Measurements from ENCODE around the gene KIAA1671.

KIAA1671 gene

DNA sequence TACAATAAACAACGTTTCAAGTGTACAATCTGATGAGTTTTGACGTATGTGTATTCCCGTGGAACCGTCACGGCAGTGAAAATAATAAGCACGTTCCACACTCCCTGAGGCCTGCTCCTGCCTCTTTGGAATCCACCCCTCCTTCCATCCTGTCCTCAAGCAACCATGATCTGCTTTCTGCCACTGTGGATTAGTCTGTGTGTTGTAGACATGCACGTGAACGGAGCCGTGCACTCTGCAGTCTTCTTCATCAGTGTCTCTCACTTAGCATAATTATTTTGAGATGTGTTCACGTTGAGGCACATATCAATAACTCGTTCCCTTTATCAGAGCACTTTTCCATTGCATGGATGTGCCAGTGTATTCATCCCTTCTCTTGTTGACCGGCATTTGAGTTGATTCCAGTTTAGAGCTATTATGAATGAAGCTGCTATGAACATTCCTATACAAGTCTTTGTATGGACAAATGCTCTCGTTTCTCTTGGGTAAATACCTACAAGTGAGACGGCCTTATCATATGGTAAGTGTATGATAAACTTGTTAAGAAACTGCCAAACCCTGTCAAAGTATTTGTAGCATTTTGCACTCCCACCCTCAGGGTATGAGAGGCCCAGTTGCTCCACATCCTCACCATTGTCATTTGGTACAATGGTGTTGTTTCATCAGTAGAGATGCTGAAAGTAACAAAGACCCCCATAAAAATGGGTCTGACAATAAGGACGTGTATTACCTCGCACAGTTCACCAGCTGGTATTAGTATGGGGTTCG lies 144.3 kb downstream of the KIAA1671 start:
- no peak for DNase-seq

DNA sequence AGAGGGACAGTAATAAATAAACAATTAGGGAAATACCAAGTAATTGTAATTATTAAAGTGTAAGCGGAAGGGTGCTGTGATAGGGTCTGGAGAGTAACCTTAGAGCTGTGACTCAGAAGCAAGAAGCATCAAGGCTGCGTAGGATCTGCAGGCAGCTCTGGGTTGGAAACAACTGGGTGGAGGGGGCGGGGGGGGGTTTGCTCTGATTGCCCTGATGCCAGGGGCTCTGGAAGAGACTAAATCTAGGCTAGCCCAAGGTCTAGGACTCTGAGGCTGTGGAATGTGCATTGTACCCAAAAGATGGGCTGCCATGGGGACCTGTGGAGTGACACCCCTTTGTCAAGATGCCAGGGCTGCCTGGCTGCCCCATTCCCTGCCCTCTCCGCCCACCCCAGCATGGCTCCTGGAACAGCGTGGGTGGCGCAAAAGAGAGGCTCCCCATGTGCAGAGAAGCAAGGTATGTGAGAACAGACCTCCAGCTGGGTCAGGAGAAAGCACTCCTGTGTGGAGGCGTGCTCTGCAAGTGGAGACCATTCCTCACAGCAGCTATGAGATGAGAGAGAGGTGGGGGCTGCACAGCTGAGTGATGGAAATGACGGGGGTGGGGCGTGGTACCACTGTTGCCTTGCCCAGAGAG lies 146.0 kb downstream of the KIAA1671 start:
- no peak for DNase-seq

DNA sequence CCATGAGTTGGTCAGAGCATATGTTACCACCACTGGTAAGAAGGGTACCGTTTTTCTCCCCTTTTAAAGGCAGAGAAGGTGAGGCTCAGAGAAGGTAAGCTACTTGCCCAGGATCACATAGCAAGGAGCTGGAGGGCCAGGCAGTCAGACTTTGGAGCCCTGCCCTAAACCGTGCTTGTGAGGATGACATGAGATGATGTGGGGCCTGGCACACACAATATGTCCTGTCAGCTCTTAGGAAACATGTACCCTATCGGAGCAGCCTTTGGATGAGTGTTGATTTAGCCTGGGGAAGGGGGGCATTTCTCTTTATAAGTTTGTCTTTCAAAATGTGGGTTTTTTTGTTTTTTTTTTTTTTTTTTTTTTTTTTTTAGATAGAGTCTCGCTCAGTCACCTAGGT lies 146.7 kb downstream of the KIAA1671 start:
- no peak for DNase-seq

DNA sequence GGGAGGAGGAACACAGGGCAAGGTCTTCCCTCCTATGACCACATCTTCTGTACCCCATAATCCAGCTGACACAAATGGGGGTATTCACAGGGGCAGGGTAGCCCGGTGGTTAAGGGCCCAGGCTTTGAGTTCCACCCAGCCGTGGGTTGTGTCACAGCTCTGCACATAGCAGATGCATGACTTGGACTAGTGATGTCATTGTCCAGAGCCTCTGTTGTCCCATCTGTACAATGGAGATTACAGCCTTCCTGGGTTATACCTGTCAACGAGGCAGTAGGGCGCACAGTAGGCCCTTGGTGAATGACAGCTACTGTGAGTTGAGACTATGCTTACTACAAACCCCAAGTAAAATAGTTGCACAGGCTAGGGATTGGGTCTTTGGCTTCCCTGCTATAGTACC lies 147.9 kb downstream of the KIAA1671 start:
- no peak for DNase-seq

DNA sequence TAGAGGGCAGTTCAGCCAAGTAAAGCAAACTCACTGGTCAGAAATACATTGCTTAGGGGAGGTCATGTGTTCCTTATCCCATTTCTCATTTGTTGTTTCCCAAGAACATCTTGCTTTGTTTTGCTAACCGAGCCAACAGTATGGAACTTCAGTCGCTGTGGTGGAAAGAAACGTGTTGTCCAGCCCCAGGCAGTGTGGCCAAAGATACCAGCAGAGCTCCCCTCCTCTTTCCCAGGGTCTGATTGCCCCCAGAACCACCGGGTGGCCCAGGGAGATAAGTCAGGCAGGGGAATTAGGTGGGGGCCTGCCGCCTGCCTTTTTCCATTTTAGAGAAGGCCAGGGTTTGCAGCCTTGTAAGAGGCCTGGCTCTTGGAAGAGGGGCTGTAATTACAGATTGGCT lies 148.4 kb downstream of the KIAA1671 start:
- DNase-seq = no peak

DNA sequence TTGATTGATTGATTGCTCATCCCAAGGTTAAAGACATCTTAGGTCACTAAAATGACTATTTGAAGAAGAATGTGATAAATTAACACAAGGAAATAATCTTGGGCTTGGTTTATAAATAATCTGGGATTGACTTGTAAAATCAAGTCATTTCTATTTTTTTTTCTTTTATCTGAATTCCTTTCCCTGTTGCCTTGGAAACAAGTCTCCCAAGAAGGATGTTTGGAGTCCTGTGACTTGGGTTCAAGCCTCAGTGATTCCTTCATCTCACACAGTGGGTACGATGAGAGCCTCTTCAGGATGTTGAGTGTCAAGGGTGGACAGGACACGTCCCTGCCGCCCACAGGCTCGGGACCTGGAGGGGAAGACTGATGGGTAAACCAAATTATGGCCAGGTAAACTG lies 149.0 kb downstream of the KIAA1671 start:
- no peak for DNase-seq

DNA sequence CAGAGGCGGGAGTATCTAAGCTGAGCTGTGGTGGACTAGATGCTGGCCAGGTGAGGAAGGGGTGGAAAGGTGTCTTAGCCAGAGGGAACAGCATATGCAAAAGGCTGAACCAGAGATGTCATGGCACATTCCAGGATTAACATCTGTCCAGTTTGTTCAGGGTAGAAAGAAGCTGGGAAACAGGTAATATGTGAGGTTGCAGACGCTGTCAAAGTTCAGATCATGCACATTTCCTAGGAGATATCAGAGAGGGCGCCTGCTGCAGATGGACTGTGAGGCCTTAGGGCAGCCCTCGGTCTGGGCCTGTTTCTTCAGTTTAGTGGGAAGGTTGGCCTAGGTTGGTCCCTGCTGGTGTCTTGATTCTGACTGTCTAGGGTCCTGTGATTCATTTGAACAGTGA lies 149.5 kb downstream of the KIAA1671 start:
- no peak for DNase-seq

DNA sequence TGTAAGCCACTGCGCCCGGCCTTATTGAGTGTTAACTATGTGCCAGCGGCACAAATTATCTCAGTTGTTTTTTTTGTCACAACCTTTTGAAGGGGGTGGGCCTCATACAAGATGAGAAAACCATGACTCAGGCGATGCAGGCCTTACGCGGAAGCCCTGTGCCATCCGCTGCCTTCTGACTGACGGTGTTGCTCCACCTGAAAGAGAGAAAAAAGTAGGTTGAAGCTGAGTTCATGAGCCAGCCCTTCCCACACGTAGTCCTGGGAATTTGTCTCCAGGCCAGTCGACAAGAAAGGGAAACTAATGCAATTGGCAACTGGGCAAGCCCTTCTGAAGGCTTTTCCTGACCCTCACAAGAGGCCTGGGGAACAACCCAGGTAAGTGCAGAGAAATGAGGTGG lies 150.2 kb downstream of the KIAA1671 start:
- DNase-seq = no peak

DNA sequence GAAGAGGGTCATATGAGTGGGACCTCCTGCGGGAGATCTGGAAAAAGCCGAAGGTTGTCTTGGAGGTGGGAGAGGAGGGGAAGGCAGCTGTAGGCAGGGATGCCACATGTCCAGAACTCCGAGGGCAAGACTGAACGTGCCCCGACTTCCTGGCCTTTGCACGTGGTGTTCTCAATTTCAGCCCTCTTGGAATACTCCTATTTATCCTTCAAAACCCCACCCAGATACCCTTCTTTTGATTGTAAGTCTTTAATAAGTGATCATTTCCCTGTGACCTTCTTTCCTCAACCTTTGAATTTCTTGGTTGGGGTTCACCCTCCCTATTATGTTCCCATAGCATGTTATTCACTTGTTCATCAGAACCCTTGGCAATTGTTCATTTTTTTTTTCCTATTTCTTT lies 151.9 kb downstream of the KIAA1671 start:
- no peak for DNase-seq

DNA sequence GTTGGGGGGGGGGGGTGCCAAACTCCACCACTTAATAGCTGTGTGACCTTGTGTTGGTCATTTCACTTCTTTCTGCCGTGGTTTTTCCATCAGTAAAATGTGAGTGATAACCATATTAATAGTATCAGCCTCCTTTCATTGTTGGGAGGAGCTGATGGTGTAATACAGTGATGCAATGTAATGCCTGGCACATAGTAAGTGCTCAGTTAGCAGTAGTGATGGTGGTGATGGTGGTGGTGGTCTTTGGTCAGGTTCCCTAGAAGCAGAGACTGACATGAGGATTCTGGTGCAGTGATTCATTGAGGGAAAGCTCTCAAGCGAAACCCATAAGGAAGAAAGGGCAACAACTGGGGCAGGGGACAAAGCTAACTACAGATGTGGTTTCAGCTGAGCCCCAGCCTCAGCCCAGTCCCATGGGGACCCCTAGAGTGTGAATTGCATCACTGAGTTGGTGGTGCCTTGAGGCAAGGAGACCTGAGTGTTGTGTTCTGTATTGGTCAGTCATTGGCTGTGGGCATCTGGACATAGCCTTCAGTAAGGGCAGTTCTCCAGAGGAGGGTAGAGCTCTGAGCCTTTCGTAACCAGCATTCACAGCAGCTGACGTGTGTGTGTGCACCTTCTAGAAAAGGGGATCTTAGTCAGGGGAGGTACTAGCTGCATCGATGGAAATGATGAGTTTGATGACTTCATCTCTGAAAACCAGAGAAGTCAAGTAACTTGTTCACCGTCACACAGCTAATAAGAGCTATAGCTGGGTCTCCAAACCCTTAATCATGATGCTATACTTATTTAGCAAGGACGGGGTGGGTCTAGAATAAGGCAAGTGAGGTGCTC lies 153.5 kb downstream of the KIAA1671 start:
- no peak for DNase-seq

DNA sequence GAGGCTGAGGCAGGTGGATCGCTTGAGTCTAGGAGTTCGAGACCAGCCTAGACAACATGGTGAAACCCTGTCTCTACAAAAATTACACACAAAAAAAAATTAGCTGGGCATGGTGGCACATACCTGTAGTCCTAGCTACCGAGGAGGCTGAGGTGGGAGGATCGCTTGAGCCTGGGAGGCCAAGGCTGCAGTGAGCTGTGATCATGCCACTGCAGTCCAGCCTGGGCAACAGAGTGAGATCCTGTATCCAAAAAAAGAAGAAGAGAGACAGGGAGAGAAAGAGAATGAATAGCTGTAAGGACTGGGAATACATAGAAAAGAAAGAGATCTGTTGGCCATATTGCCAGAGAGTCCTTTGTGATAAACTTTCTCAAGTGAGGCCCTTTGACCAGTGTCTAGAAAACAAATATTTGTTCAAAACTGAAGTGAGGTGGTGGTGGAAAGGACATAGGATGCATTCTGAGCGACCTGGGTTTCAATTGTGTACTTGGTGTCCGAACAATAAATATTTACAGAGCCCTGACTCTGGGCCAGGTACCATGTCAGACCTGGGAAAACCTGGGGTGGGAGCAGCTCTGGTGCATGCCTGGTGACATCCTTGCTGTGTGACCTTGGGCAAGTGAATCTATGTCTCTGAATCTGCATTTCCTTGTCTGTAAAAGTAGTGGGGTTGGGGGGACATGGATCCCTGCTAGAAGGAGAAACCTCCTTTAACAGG lies 157.5 kb downstream of the KIAA1671 start:
- no peak for DNase-seq

DNA sequence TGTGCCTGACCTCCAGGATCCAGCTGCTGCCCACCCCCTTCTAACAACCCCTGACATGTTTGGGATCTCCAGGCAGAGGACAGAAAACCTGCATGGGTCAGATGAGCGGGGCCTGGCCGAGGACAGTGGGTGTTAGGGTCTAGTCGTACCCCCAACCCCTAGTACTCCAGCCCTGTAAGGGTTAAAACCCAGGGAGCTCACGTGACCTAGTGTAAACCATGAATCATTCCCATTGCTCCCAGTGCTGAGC lies 158.0 kb downstream of the KIAA1671 start:
- DNase-seq = no peak

DNA sequence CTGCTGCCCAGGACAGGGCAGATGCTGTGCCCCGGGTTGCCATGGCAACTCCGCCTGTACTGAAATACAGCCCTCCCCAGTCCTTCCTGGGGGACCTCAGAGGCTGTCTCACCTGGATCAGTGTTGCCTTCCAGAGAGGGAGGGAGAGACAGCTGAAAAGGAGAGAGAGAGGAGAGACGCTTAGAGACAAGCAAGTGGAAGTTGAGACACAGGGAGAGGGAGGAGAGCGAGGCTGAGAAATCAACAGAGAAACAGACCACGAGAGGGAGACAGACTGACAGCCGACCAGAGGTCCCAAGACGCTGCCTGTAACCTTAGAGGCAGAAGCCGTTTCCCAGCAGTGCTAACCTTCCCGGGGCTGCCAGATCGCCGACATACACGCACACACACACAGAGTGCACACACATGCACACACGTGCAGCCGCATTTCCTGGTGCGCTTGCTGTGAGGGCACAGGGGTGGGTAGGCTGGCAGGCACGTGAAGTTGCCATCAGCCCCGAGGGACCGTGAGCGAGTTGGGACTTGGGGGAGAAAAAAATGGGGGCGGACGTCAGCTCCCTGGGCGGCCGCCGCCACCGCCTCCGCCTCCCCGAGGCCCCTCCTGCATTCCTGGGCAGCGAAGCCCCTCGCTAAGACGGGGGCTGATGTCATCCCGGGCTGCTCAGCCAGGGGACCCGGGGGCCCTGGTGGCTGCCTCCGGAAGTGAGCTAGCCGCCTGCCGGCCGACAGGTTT lies 158.5 kb downstream of the KIAA1671 start:
- DNase-seq = peak; percentile 38

DNA sequence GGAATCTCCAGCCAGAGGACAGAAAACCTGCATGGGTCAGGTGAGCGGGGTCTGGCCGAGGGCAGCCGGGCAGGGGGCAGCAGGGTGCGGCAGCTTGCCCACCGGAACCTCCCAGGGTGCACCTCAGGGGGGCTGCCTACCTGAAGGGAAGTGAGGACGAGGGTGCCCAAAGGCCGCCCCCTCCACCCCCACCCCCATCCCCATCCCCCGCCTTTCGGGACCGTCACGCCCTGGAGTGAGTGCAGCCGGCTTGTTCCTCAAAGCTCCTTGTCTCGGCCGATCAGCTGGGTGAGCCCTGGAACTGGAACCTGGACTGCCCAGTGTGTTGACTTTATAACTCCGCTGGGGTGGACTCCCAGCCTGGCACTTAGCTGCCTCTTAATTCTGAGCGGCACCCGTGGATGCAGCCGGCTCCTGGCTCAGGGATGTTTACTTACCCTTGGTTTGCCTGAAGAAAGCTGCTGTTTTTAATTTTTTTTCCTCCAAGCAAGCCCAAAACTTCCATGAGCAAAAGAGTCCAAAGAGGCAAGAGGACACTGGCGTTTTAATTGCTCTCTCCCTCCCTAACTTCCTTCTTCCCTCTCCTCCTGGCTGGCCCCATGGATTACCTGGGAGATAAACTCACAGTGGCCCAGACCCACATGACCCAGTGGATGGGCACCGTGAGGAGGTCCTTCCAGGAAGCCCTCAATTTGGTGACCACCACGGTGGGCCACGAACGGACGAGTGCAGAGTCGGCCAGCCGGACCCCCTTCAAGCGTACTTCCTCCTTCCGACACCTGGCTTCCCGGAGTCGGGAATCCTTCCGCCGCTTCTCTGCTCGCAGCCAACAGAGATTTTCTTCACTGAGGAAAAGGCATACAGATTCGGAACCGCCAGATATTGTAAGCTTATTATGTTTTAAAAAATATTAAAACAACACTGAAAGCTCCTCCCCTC lies 159.3 kb downstream of the KIAA1671 start:
- DNase-seq = no peak

DNA sequence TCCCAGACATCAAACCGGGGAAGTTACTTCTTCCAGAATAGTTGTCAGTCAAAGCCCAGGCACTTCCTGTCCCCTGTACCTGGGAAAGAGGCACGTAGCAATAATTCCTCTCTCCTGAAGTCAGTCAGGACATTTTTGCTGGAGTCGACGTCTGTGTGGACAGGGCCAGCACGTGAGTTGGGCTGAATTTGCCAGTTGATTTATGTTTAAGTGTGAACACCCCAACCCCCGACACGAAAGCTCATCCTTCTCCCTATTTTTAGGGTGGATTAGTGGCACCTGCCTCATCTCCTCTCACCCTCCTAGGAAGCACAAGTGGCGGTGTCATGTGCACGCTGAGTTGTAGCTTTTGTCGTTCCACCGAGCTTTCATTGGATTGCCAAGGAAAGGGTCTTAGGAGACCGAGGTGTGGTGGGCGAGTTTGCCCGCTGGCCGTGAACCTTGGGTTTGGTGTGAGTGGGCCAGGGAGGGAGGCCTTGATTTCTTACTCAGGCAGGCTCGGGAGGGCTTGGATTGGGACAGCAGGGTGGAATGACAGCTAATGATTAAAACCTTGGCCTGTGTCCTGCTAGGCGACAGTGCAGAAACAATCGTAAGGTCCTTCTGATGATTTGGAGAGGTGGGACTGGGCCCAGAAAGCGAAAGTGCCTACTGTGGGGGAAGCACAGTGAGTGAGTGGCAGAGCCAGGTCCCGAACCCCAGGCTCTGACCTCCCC lies 160.2 kb downstream of the KIAA1671 start:
- DNase-seq = no peak

DNA sequence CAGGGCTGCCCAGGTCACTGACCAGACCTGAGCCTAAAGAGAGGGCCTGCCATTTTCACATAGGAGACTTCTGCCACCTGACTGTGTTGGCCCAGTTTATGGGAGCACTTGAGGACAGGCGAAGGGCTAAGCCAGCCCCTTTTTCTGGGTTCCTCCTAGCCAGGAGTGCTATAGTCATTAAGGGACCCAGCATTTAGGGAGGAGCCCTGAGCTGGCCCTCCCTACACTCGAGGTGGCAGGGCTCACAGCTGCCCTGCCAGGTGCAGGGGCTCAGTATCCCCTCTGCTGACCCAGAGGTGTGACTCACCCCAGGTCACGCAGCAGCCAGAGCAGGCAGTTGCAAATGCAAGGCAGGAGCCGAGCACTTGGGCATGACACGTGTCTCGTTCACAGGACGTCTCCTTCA lies 160.8 kb downstream of the KIAA1671 start:
- DNase-seq = no peak

DNA sequence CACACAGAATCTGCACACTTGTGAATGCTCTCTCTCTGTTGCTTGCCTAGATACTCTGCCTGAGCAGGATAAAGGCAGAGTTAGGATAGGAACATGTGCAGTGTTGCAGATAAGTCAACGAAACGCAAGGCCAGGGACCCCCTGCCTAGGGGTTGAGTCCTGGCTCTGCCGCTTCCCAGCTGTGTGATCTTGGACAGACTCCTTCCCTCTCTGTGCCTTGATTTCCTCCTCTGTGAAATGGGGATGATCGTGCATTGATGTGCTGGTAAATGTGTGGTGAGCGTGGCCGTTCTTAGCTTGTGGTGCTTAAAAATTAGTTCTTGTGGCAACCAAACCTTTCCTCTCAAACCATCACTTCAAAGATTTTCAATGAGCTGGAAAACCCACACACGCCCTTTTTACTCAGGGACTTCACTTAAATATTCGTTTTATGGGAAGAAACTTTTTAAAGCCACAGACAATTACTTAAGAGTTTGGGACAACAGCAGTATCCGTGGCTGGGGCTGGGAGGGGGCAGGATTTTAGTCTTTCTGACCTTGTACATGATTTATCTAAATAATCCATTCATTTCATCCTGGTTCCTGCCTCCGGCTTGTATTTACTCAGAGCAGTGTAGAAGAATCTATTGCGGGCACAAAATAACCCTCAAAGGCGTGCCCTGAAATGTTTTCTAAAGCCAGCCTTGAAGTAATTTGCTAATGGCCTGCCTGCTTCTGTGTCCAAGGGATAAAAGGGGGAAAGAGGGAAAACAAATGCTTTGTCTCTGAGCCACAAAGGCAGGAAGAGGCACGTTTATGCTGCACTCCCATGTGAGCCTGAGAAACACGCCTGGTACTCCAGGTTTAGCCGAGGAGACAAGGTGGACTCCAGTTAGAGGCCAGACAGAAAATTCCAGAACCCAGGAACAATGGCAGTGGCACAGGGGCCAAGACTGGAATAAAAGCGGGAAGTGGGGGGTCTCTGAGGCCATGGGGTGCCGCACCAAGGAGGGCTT lies 162.2 kb downstream of the KIAA1671 start:
- DNase-seq = no peak

DNA sequence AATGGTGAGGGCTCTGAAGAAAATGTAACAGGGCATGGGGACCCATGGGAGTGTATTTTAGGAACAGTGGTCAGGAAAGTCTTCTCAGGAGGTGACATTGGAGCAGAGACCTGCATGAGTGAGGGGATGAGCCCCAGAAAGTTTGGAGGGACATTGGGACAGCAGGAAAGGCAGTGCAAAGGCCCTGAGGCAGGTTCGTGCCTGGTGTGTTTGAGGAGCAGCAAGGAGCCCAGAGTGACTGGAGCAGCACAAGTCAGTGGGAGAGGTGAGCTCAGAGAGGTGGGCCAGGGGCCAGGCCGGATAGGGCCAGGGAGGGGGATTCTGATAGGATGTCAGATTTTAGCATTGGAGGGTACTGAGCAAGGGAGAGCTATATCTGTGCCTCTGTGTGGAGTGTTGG lies 167.1 kb downstream of the KIAA1671 start:
- DNase-seq = no peak

DNA sequence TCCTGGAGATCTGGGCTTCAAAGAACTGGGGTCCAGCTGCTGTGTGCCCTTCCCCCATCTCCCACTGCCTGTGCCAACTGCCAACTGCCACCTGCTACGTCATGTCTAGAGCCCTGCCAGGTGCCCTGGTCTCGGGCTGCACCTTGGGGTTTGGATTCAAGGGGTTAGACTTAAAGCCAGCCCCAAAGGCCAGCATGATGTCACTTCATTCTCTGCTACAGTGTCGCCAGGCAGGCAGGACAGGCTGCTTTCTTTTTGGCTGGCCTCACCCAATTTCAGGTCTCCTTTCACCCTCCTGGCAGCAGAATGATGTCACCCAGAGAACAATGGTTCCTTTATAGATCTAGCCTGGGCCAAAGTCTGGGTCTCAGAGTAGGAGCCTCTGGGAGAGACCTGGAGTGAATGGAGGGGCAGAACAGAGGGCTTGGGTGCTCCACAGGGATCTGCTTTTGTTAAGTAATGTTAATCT lies 167.6 kb downstream of the KIAA1671 start:
- DNase-seq = peak; percentile 36

Data from NCI-H1092 (cell line).